Measurements from ENCODE around the gene BRSK2.

The BRSK2 gene

DNA sequence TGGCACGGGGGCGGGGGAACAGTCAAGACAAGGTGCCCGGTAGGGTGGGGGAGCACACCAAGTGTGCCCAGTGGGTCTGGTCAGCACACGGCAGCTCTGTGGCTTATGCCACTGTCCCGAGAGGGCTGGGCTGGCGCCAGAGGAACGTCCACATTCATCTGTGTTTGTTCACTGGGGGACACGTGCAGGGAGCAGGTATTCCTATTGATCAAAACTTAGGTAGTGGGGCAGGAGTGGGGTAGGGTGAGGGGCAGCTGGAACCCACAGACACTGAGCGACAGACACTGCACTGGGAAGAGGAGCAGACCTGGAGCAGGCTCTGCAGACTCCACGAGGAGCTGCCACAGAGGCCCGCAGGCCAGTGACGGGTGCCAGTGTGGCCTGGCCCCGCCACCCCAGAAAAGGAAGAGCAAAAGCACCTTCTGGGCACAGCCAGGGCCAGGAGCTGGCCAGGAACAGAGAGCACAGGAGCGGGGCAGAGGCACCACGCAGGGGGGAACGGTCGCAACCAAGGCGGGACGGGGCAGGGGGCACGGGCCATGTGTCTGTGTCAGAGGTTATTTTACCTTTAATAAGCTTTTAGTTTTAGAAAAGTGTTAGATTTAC, 98.9 kb downstream of the BRSK2 start:
- no peak overlapping the region for H3K4me3 ChIP-seq (ENCODE audit: low read depth, low read length)
- TF ChIP-seq, protein P1, sequence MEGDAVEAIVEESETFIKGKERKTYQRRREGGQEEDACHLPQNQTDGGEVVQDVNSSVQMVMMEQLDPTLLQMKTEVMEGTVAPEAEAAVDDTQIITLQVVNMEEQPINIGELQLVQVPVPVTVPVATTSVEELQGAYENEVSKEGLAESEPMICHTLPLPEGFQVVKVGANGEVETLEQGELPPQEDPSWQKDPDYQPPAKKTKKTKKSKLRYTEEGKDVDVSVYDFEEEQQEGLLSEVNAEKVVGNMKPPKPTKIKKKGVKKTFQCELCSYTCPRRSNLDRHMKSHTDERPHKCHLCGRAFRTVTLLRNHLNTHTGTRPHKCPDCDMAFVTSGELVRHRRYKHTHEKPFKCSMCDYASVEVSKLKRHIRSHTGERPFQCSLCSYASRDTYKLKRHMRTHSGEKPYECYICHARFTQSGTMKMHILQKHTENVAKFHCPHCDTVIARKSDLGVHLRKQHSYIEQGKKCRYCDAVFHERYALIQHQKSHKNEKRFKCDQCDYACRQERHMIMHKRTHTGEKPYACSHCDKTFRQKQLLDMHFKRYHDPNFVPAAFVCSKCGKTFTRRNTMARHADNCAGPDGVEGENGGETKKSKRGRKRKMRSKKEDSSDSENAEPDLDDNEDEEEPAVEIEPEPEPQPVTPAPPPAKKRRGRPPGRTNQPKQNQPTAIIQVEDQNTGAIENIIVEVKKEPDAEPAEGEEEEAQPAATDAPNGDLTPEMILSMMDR (IDR thresholded peaks at IDR 0.05; ENCODE audit: low read depth, low read length) = no peak
- in situ Hi-C loops (cut with HindIII; ENCODE audit: low sequenced_read_pairs) = no loop called here
- no peak for DNase-seq (ENCODE audit: low read depth, low spot score)

DNA sequence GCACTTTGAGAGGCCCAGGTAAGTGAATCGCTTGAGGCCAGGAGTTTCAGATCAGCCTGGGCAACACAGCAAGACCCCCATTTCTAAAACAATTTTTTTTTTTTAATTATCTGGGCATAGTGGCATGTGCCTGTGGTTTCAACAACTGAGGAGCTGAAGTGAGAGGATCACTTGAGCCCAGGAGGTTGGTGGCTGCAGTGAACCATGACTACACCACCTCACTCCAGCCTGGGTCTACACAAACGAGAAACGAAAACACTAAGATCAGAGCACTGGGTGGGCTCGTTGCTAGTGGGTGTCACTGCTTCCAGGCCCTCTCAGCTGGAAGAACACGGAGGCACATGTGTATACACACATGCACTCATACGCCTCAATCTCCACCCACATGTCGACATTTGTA, 100.9 kb downstream of the BRSK2 start:
- TF ChIP-seq, protein P1 (IDR thresholded peaks at IDR 0.05; ENCODE audit: low read depth, low read length) = no peak
- H3K4me3 ChIP-seq (ENCODE audit: low read depth, low read length) = no peak overlapping the region
- no peak for DNase-seq (ENCODE audit: low read depth, low spot score)
- in situ Hi-C loops (cut with HindIII; ENCODE audit: low sequenced_read_pairs) = no loop called here

DNA sequence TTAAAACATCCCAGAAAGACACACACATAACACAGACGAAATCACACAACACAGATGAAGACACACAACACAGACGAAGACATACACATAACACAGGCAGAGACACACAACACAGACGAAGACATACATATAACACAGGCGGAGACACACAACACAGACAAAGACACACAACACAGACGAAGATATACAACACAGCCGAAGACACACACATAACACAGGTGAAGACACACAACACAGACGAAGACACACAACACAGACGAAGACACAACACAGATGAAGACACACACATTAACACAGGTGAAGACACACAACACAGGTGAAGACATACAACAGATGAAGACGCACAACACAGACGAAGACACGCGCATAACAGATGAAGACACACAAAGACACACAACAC, 101.6 kb downstream of the BRSK2 start:
- no peak for DNase-seq (ENCODE audit: low read depth, low spot score)
- in situ Hi-C loops (cut with HindIII; ENCODE audit: low sequenced_read_pairs) = no loop called here
- TF ChIP-seq, protein P1 (IDR thresholded peaks at IDR 0.05; ENCODE audit: low read depth, low read length) = no peak
- no peak overlapping the region for H3K4me3 ChIP-seq (ENCODE audit: low read depth, low read length)

DNA sequence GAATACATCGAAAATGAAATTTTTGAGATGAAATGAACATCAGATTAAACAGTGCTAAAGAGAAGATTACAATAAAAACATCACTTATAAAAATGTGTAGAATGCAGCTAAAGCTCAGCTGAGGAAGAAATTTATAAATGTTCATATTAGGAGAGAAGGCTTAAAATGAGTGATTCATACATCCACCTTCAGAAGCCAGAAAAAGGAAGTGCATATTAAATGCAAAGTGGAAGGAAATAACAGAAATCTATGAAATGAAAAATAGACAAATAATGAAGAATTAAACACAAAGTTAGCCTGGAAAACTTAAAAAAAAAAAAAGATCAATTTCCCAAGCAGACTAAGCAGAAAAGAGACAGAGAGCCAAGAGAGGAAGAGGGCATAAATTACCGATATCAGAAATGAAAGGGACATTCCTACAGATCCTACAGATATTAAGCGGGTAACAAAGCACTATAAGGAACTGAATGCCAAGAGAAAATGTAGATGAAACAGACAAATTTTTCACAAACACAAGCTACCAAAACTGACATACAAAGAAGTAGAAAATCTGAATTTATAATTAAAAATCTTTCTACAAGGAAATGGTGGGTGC, 104.0 kb downstream of the BRSK2 start:
- in situ Hi-C loops (cut with HindIII; ENCODE audit: low sequenced_read_pairs) = no loop called here
- no peak overlapping the region for H3K4me3 ChIP-seq (ENCODE audit: low read depth, low read length)
- DNase-seq (ENCODE audit: low read depth, low spot score) = no peak
- TF ChIP-seq, protein P1 (IDR thresholded peaks at IDR 0.05; ENCODE audit: low read depth, low read length) = no peak

DNA sequence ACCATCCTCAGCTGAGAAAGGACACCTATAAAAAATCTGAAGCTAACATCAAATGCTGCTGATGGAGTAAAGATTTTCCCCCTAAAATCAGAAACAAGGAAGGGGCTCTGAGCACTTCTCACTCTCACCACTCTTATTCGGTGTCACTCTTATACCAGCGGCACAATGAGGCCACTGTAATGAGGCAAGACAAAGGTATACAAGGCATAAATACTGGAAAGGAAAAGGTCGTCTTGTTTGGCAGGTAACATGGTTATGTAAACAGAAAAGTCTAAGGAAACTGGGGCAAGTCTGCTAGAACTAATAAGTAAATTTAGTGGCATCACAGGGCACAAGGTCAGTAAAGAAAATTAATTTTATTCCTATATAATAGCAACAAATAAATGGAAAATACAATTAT, 104.9 kb downstream of the BRSK2 start:
- in situ Hi-C loops (cut with HindIII; ENCODE audit: low sequenced_read_pairs) = no loop called here

DNA sequence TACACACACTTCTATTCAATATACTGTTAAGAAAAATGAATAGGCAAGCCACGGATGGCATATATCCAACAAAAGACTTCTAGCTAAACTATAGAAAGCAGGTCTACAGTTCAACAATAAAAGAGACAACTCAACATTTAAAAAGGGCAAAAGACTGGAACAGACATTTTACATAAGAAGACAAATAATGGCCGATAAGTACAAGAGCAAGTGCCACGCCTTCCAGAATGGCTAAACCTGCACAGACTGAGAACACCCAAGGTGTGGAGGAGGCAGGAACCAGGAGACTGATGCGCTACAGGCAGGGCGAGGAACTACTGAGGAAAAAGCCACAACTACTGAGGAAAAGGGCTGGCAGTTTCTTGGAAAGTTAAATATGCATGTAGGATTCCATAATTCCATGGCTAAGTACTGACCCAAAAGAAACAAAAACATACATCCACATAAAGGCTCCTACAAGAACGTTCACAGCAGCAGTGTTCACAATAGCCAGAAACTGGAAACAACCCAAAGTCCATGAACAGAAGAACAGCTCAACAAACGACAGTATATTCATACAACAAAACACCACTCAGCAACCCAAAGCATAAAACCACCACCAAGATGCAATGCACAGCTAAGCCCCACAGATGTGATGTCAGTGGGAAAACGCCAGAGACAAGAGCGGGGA, 106.5 kb downstream of the BRSK2 start:
- in situ Hi-C loops (cut with HindIII; ENCODE audit: low sequenced_read_pairs) = no loop called here
- DNase-seq (ENCODE audit: low read depth, low spot score) = no peak
- TF ChIP-seq, protein P1 (IDR thresholded peaks at IDR 0.05; ENCODE audit: low read depth, low read length) = no peak
- no peak overlapping the region for H3K4me3 ChIP-seq (ENCODE audit: low read depth, low read length)

More for the DNA sequence above, 104.9 kb downstream of the BRSK2 start:
- H3K4me3 ChIP-seq (ENCODE audit: low read depth, low read length) = no peak overlapping the region
- TF ChIP-seq, protein P1 (IDR thresholded peaks at IDR 0.05; ENCODE audit: low read depth, low read length) = no peak
- DNase-seq (ENCODE audit: low read depth, low spot score) = no peak
